B cell (primary cell): ENCODE data around the gene MDFI. TPM values are rescaled to one million over a fixed set of nuclear protein-coding genes. Genes with fewer than 3 reads are reported as not detected.

Experiments
- ATAC-seq: fragments of 200-7000 bp; cut with Tn5 transposase; one replicate; pipeline ENCODE4 v1.10.0; 2021; ENCODE audit warnings: low read depth, mild to moderate bottlenecking, moderate number of reproducible peaks, moderate library complexity
- CTCF ChIA-PET: fragments of 350-600 bp; sonication (Branson Sonifier 250); formaldehyde crosslinking; loops from one replicate; lab custom pipeline; 2021; ENCODE audit warnings: antibody characterized with exemption, inconsistent platforms; lab: Charles Lee
- POLR2A ChIA-PET: fragments of 350-600 bp; sonication (Branson Sonifier 250); formaldehyde crosslinking; loops from one replicate; lab custom pipeline; 2021; ENCODE audit warnings: antibody characterized with exemption; lab: Charles Lee
- DNase-seq: peaks from one replicate; pipeline ENCODE4 v3.0.0; 2013
- H2AFZ ChIP-seq: 2 replicates; pipeline ENCODE4 v1.6.1; 2012; ENCODE audit warnings: mild to moderate bottlenecking, low read depth, low read length; ENCODE audit not compliant: insufficient read depth, poor library complexity, severe bottlenecking
- H3K27ac ChIP-seq, 2 donors: 1 replicate in 1 of 2; 2 replicates in 1 of 2; pipeline ENCODE4 v1.5.1; 2012 to 2013; ENCODE audit warnings: low read length in 2 of 2, mild to moderate bottlenecking in 2 of 2, moderate library complexity in 1 of 2
- H3K27me3 ChIP-seq, 4 experiments: fragments of 200-600 bp in 1 of 4; sonication (generic) in 1 of 4; replicated peaks in 1 of 4; 1 replicate in 2 of 4; 2 replicates in 2 of 4; pipeline versions ENCODE4 v1.6.1 to v1.7.0; 2013 to 2016; ENCODE audit warnings: low read length in 3 of 4, mild to moderate bottlenecking in 2 of 4, mixed read lengths in 1 of 4, moderate library complexity in 1 of 4; ENCODE audit not compliant: insufficient read depth in 4 of 4, control insufficient read depth in 3 of 4; ENCODE audit errors: control extremely low read depth in 1 of 4
- H3K36me3 ChIP-seq, 2 experiments: replicated peaks in 1 of 2; 1 replicate in 1 of 2; 2 replicates in 1 of 2; pipeline versions ENCODE4 v1.6.1 to v1.7.1; 2013; ENCODE audit warnings: low read length in 1 of 2; ENCODE audit not compliant: insufficient read depth in 2 of 2, control insufficient read depth in 1 of 2; ENCODE audit errors: control extremely low read depth in 1 of 2, extremely low read depth in 1 of 2
- H3K4me1 ChIP-seq, 2 donors: fragments of 200-600 bp in 1 of 2; sonication (generic) in 1 of 2; 1 replicate in 1 of 2; 2 replicates in 1 of 2; pipeline versions ENCODE4 v1.5.1 to v1.6.1; 2013 to 2017; ENCODE audit warnings: low read length in 2 of 2; ENCODE audit not compliant: control insufficient read depth in 2 of 2, insufficient read depth in 2 of 2
- H3K4me2 ChIP-seq: replicated peaks from 2 replicates; pipeline ENCODE3; 2012; ENCODE audit warnings: mild to moderate bottlenecking, low read depth, low read length; ENCODE audit not compliant: poor library complexity, severe bottlenecking
- H3K4me3 ChIP-seq, 5 experiments: fragments of 200-600 bp in 1 of 5; sonication (generic) in 1 of 5; 1 replicate in 3 of 5; 2 replicates in 2 of 5; pipeline versions ENCODE4 v1.5.1 to v1.7.0; 2011 to 2016; ENCODE audit warnings: low read length in 4 of 5, mild to moderate bottlenecking in 4 of 5, low read depth in 2 of 5, control low read depth in 1 of 5, moderate library complexity in 1 of 5; ENCODE audit not compliant: insufficient read depth in 1 of 5; ENCODE audit errors: control extremely low read depth in 1 of 5, extremely low read depth in 1 of 5
- H3K79me2 ChIP-seq: fragments of 200-600 bp; sonication (generic); one replicate; pipeline ENCODE4 v1.6.0; 2016; ENCODE audit warnings: low read length; ENCODE audit not compliant: control insufficient read depth, insufficient read depth
- H3K9ac ChIP-seq: fragments of 200-600 bp; sonication (generic); 2 replicates; pipeline ENCODE4 v1.6.1; 2017; ENCODE audit warnings: mild to moderate bottlenecking, low read length, moderate library complexity
- H3K9me3 ChIP-seq, 3 donors: one replicate each; pipeline versions ENCODE4 v1.6.1 to v1.7.1; 2013; ENCODE audit warnings: low read length in 2 of 3; ENCODE audit not compliant: control insufficient read depth in 2 of 3, insufficient read depth in 1 of 3; ENCODE audit errors: control extremely low read depth in 1 of 3
- H4K20me1 ChIP-seq: 2 replicates; pipeline ENCODE4 v1.6.0; 2012; ENCODE audit warnings: mild to moderate bottlenecking, low read length; ENCODE audit not compliant: insufficient read depth, control insufficient read depth, poor library complexity, severe bottlenecking
- H3K27ac Mint-ChIP-seq: one replicate; pipeline ENCODE4 v1.8.0; 2021; ENCODE audit warnings: mixed read lengths
- H3K27me3 Mint-ChIP-seq: one replicate; pipeline ENCODE4 v1.8.0; 2021; ENCODE audit warnings: mixed read lengths
- H3K4me1 Mint-ChIP-seq: one replicate; pipeline ENCODE4 v1.8.0; 2021; ENCODE audit warnings: mixed read lengths
- H3K4me3 Mint-ChIP-seq: one replicate; pipeline ENCODE4 v1.8.0; 2021; ENCODE audit warnings: mixed read lengths
- H3K9me3 Mint-ChIP-seq: one replicate; pipeline ENCODE4 v1.8.0; 2022; ENCODE audit warnings: mixed read lengths; ENCODE audit not compliant: insufficient read depth
- CTCF ChIP-seq: fragments of 200-600 bp; IDR thresholded peaks from one replicate; pipeline ENCODE4 v1.8.0; 2022; ENCODE audit warnings: antibody characterized with exemption, mild to moderate bottlenecking
- EZH2 ChIP-seq: IDR thresholded peaks from 2 replicates; pipeline ENCODE4 v1.6.1; 2012; ENCODE audit warnings: borderline replicate concordance, low read depth, mild to moderate bottlenecking, moderate library complexity, low read length; ENCODE audit not compliant: insufficient read depth, poor library complexity, severe bottlenecking
- WGBS: methylation state at CpG from one replicate; pipeline ENCODE4 v1.1.5; 2013; ENCODE audit warnings: missing lambda C conversion rate; ENCODE audit not compliant: insufficient coverage; 5-methylcytosine and 5-hydroxymethylcytosine counted together
- intact Hi-C: fragments of 100-400 bp; cut with micrococcal nuclease; formaldehyde crosslinking; loops from one replicate; pipeline ENCODE4 v1.10.0; 2022
- polyA plus RNA-seq: library from polyadenylated mRNA; depleted of rRNA; stranded (reverse); fragments of >200 nt; gene quantifications from 2 replicates; pipeline ENCODE4 v1.2.3, GENCODE V29; 2012
- total RNA-seq, 2 donors: library from RNA; stranded (reverse); fragments of 120-200 nt in 1 of 2; gene quantifications; 1 replicate in 1 of 2; 2 replicates in 1 of 2; pipeline versions ENCODE4 v1.2.3 to v1.2.4, GENCODE V29; 2013 to 2022

MDFI gene
- total and polyA plus RNA-seq, 2 donors (not counting 1 experiment from before 2014, with no cell fraction given): not detected

DNA sequence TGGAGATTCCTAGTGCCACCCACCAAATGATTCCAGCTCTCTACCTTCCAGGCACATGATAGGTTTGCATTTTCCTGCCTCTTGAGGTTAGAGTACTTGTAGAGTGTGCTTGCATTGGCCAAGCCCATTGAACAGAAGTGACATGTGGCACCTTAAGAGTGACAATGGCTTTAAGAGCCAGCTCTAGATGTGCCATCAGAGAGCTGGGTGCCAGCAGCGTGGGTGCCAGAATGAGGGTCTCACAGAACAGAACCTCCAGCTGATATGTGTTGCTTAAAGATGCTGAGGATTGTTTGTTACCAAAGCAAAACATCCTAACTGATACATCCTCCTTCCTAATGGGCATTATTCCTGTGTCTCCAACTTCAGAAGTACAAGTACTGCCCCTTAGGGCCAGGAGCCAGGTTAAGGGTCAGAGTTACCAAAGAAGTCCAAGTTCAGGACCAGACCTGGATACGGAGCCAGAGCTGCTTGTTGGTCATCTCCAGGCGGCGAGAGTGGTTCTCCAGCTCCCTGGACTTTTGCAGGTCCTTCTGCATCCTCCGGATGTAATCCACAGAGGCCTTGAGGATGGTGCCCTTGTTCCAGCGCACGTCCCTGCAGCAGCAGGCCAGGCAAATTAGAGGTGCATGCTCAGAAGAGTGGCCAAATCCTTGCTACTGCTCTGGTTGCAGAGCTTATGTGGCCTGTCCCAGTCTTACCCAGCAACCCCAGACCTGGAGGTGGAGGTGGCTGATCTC, 47.5 kb downstream of the MDFI start:
- H3K27ac ChIP-seq: peak overlapping the region in 1 of 2 donors; percentile 30
- ATAC-seq: no peak
- H3K4me3 ChIP-seq: no peak overlapping the region
- H3K9ac ChIP-seq: no peak overlapping the region
- POLR2A ChIA-PET: interaction anchor here (0.7 to 3.5 kb wide), 2 partner anchors 37 to 48 kb away, joined by 10 to 24 read pairs; no protein-coding TSS in a partner anchor
- 97% methylated on average over 6 of the region's 7 CpGs for WGBS
- no peak for TF ChIP-seq CTCF
- no peak for TF ChIP-seq EZH2
- H4K20me1 ChIP-seq: peaks cover 35% of the 10 kb centered on the region
- peaks cover 9% of the 10 kb centered on the region for H3K79me2 ChIP-seq
- Mint-ChIP-seq H3K9me3 (no peaks in the 10 kb centered on the region), H3K4me1 (peaks cover 23% of the 10 kb centered on the region), H3K4me3 (no peak overlapping the region), H3K27ac (peak overlapping the region; percentile 20), H3K27me3 (no peaks in the 10 kb centered on the region)
- CTCF ChIA-PET: interaction anchor here (0.9 to 8.4 kb wide), 12 partner anchors 9 to 318 kb away, joined by 3 to 86 read pairs (median 5); partner anchors contain the start of gene TFEB
- no peak for DNase-seq
- no peak overlapping the region for H2AFZ ChIP-seq
- peaks cover 9 to 26% of the 10 kb centered on the region in 2 donors for H3K4me1 ChIP-seq
- H3K9me3 ChIP-seq: no peaks in the 10 kb centered on the region
- peaks cover 0 to 68% of the 10 kb centered on the region in 2 experiments for H3K36me3 ChIP-seq
- intact Hi-C loops: no loop called here
- H3K27me3 ChIP-seq: no peaks in the 10 kb centered on the region
- H3K4me2 ChIP-seq: no peak overlapping the region
